ENCODE measurements around the gene IL21R.

GRCh38 chr16:27458987-27459688, 57.2 kb downstream of the IL21R start:
- TF ChIP-seq, protein P1, sequence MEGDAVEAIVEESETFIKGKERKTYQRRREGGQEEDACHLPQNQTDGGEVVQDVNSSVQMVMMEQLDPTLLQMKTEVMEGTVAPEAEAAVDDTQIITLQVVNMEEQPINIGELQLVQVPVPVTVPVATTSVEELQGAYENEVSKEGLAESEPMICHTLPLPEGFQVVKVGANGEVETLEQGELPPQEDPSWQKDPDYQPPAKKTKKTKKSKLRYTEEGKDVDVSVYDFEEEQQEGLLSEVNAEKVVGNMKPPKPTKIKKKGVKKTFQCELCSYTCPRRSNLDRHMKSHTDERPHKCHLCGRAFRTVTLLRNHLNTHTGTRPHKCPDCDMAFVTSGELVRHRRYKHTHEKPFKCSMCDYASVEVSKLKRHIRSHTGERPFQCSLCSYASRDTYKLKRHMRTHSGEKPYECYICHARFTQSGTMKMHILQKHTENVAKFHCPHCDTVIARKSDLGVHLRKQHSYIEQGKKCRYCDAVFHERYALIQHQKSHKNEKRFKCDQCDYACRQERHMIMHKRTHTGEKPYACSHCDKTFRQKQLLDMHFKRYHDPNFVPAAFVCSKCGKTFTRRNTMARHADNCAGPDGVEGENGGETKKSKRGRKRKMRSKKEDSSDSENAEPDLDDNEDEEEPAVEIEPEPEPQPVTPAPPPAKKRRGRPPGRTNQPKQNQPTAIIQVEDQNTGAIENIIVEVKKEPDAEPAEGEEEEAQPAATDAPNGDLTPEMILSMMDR (IDR thresholded peaks at IDR 0.05) = no peak
- TF ChIP-seq POLR2A (IDR thresholded peaks at IDR 0.05) = no peak

Measured in adrenal gland (tissue), 5 donors.